HG02943 (cell line): ENCODE results near the gene GLO1.

Experiments used
- ATAC-seq: cut with Tn5 transposase; IDR thresholded peaks from one replicate; pipeline ENCODE4 v1.9.1; 2021; ENCODE audit warnings: mild to moderate bottlenecking, low read depth, moderate library complexity; ENCODE audit not compliant: unreplicated experiment

The GLO1 gene

DNA sequence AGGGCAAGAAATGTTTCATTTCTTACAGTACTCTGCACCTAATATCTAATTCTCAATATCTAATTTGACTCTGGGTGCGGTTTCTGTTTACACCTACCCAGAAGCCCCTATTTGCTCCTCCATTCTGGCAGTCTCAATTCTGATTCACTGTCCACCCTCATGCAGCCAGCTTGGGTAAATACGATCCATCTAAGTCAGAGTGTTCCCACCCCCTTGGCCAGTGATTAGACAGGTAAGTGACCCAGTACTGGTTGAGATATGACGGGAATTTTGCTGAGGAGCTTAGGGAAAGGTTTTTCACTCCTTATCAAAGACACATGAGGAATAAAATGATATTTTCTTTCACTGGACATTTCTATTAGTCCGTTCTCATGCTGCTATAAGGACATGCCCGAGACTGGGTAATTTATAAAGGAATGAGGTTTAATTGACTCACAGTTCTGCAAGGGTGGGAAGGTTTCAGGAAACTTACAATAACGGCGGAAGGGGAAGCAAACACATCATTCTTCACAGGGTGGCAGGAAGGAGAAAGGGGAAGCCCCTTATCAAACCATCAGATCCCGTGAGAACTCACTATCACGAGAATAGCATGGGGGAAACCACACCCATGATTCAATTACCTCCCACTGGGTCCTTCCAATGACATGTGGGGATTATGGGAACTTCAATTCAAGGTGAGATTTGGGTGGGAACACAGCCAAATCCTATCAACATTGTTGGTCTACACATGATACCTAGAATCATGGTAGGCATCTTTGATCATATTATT, 29.4 kb downstream of the GLO1 start:
- no peak for ATAC-seq

DNA sequence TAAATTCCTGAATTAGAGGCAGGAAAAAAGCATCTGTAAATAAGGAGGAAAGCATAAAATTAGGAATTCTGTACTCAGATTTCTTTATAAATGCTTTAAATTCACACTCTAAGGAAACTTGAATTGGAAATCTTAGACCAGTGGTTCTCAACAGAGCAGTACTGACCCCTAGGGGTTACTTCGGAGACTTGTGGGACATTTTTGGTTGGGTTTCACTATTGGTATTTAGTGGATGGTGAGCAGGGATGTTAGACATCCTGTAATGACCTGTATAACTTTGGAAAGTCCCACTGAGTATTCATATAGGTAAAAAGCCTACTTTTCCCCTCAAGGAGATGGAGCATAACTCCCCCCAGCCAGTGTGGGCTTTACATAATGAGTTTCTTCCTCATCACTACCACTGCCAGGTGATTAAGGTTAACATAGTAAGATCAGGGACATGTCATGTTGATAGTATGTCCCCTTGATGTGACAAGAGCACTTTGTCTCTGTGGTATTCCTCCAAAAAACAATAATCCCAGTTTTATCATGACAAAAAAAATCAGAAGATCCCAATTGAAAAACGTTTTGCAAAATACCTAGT, 31.0 kb downstream of the GLO1 start:
- ATAC-seq, result no peak

DNA sequence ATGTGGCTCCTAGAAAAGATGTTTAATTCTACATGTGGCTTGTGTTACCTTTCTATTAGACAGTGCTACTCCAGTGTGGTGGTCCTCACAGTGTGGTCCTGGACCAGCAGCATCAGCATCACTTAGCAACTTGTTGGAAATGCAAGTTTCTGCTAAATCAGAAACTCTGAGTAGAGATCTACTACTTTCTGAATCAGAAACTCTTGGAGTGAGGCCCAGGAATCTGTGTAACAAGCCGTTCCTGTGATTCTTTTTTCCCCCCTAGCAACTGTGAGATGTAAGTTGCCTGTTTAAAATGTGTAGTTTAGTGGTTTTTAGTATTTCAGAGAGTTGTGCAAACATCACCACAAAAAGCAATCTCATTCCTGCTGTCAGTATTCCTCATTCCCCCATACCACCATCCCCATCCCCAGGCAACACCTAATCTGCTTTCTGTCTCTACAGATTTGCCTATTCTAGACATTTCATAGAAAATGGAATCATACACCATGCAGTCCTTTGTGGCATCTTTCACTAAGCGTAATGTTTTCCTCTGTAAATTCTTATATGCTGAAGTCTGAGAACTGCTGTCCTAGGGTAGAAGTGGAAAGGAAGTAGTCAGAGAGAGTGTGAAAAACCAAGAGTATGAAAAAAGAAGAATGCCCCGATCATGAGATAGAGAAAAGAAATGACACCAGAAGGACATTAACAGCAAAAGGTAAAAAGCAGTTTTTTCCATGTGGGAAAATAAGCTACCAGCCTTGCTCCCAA, 44.4 kb downstream of the GLO1 start:
- no peak for ATAC-seq

DNA sequence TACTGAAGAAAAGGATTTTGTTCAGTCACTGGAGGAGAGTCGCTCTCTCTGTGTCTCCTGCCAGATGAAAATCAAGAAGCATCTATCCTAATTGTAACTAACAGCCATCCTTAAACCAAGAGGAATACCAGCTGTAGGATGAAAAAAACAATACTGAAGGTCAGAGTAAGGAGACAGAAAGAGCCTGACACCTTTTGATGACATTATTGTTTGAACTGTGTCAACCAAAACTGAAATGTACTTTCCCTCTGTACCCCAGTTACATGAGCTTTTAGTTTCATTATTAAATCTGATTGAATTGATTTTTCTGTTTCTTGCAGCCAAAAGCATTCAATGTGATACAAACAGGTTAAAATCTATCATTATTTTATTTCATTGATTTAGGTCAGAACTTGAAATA, 46.0 kb downstream of the GLO1 start:
- no peak for ATAC-seq

DNA sequence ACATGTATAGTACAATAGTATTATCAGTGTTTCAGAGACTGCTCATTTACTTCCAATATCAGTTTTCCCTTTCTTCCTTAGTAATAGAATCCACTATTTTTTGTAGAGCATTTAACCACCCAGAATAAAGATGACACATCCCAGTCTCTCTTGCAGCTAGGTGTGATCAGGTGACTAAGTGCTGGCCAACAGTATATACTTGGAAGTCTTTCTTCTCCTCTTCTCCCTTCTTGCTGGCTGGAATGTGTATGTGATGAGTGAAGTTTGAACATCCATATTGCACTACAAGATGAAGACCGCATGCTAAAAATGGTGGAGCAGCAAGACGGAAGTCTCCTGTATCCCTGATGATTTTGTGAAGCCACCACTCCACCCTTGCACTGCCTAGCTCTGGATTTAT, 48.7 kb downstream of the GLO1 start:
- no peak for ATAC-seq

DNA sequence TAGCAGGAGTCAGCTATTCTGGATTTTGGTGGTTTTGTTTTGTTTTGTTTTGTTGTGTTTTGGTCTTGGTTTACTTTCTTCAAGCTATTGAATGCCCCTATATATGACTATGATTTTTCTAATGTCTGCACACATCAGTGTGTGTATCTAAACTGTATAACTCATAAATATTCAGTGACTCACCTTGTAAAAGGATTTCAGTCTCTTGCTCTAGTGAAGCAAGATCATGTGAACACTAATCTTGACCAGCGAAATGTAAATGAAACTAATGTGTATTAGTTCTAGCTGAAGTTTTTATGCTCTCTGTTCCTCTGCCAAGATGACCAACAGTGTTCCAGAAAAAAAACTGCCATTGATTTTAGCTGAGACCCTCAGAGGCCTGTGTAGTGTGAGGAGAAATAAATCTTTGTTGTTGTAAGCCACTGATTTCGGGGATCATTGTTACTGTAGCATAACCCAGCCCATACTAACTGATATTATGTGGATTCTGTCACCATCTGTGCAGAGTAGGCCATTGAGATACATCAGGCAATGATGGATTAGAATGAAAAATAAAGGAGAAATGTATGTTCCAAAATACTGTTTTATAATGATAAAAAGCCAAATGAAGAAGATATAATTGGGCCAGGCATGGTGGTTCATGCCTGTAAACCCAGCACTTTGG, 51.7 kb downstream of the GLO1 start:
- ATAC-seq, result no peak

DNA sequence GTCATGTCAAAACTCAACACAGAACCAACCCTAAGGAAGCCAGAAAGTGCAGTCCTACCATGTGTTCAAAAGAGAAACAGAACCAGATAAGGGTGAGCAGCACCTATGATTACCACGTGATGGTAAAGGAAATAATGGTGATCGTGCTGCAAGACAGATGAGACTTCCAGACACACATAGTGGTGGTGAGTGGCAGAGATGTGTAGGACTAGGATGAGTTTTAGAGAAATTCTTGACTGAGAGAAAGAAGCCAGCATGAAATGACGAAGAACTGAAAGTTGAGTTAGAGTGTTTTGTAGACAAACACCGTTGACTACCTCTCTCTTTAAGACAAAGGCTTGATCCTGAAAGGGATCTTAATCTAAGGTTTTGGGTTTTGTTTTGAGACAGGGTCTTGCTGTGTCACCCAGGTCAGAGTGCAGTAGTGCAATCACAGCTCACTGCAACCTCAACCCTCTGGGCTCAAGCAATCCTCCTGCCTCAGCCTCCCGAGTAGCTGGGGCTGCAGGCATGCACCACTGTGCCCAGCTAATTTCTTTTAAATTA, 52.7 kb downstream of the GLO1 start:
- no peak for ATAC-seq

DNA sequence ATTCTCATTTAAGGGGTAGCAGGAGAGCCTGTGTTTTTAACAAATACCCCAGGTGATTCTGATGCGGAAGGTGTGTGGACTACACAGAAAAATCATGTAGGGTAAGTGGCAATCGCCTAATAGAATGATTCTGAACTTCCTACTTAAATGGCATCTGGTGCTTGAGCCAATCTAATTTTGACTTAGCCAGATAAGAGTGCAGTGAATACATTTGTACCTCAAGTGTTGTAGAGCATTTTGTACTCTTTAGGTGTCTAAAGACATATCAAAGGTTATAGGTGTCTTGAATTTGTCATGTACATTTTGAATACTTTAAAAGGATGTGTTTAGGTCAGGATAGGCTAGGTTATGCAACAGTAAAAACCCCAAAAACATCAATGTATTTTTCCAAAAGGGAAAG, 53.2 kb downstream of the GLO1 start:
- no peak for ATAC-seq

DNA sequence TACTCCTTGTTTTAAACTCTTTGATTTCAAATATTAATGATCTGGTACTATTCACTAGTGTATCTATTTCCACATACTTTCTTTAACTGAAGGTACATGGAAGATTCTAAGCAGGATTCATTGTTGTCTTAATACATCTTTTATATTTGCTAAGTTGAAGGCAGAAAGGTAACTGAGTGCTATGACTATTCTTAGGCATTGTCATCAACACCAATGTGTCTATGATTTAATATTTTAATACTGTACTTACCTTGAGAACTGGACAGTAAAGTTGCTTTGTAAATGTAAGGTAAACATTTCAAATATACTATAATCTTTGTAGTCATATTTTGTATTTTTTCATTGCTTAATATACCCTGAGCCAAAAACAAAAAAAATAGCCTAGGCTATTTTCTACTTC, 54.3 kb downstream of the GLO1 start:
- ATAC-seq, result no peak

DNA sequence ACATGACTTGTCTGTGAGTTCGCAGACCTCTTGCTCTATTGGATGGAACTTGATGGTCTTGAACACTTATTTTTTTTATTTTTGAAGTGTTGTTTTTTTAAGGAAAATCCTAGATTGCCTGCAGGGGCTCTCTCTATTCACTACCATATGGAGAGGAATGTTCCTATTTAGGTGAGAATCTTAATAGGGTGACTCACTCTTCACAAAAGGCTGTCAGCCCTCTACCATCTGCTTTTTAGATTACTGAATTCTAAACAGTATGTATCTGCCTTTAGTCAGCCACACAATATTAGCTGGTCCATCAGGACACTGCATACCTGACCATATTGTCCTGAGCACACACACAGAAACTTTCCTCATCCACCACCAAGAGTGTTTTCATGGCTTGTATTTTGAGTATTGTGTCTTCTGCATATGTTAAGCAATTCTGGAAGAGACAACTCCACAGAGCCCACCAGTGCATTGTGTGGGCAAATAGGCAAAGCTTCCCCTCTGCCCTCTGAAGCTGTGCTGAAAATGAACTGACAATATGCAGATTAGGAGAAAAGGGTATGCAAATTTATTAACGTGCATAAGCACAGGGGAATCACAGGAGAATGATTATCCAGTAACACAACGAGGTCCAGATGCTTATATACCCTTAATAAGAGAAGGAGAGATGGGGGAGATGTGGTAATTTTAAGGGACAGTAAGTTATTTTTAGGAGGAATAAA, 56.6 kb downstream of the GLO1 start:
- no peak for ATAC-seq

DNA sequence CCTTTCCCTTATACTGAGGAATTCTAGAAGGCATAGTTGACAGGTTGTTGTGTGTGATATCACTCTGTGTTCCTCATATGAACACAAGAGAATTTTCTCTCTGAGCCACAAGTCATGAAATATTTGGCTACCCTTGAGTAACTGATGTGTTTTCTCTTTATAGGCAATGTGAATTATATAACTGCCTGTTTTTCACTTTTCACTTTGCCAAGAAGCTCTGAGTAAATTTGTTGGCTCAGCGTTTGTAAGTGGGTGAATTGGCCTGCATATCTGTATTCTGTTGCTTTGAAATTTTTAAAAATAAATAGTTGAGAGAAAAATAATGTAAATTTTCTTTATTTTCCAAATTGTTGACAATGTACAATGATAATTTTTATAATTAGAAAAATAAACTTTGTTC, 58.0 kb downstream of the GLO1 start:
- no peak for ATAC-seq

DNA sequence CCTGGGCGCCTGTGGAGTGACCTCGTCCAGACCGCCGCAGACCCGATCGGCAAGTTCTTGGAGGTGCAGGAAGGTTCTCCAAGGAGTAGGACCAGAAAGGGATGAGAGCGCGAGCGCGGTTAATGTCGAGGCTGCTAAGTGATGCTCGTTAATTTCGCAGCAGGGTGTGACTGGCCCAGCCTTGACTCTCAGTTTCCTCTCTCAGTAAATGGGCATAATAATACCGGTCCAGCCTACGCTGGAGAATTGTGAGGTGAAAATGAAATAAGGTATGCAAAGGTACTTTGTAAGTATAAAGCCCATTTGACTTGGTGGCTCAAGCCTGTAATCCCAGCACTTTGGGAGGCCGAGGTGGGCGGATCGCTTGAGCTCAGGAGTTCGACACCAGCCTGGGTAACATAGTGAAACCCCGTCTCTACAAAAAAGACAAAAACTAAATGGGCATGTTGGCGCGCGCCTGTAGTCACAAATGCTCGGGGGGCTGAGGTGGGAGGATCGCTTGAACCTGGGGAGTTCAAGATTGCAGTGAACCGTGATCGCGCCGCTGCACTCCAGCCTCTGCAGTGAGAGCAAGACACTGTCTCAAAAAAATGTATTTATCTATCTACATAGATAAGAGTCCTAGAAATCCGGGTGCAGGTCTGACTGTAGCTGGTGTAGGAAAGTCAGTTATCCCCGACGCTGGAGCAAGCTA, 62.6 kb downstream of the GLO1 start:
- ATAC-seq, result no peak

DNA sequence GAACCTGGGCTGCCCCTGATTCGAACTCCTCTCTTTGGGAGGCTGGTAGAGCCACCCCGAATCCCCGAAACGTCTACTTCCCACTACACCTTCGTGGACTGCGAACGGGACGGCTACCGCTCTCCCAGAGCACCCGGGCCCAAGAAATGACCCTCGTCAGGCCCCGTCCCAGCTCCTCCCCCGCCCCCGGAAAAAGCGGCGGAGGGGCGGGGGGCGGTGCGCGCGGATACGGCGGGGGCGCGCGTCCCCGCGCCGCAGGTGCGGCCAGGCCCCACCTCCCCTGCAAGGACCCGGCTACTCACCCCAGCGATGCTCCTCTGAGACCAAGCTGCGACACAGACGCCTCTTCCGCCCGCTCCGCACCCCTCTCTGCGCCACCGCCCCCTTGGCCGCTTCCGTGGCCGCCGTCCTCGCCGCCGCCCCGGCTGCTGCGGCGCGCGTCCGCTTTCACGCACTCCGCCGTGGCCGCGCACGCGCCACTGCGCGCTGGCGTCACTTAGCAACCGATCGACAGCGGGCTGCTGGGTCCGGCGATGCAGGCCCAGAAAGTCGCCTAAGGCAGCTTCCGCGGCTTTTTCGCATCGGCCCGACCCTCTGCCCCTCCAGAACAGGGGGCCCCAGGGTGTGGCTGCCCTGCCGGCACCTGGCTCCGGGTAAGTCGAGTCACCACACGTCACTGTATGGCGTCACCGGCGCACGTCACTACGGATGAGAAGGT, 63.3 kb downstream of the GLO1 start, which contains the start of gene BTBD9:
Gene BTBD9 (minus strand): TSS at position 432 of the 718 bp plus-strand sequence.
- ATAC-seq, result peak; percentile 76

DNA sequence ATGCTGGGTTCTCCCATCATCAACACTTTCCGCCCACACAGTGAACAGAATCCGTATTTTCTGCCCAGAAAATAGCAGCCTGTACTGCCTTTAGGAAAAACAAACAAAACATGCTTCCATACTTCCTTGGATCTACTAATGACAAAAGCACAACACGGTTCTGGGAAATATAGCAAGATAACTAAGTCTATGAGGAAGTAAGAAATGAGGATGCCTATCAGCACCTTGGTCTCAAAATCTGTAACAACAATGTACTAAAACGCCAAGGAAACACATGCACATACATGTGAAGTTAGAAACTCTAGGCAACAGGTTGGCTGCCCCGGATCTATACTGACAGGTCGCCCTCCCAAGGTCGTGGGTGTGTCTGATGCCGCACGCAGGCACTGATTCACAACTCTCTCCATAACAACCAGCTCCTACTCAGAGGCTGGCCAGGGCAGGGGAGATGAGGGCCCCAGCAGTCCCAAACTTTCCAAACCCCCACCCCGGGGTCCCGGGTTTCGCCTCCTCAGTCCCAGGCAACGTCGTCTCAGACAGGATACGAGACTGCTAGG, 63.9 kb downstream of the GLO1 start:
- peak; percentile 28 for ATAC-seq

DNA sequence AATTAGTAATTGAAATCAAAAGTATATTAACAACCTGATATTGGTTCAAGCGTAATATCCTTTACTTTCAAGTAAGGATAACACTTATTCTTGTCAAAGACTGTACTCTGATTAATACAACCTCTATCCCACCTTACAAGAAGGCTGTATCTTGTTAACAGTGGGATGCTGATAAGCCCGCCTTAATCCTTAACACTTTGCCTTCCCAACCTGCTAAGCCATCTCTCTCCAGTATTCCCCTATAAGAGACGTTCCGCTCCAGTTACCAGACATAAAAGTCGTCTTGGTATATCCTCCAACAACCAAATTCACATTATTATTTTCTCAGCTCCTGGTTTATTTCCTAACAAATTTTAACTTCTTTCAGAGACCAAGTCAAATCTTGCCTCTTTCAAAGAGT, 65.2 kb downstream of the GLO1 start:
- ATAC-seq, result no peak

DNA sequence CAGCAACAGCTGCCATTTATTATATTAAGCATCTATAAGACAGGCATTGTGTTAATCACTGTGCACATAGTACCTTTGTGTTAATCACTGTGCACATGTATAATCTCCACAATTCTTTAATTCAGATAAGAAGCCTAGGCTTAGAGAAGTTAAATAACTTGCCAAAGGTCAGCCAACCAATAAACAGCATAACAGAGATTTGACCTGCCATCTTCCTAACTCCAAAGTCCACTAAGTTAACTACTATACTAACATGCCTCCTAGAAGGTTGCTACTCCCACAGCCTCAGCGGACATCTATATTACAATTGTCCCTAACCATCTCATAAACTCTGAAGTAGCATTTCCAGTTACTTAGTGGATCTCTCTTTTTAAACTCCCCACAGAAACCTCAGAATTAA, 66.9 kb downstream of the GLO1 start:
- ATAC-seq, result no peak

DNA sequence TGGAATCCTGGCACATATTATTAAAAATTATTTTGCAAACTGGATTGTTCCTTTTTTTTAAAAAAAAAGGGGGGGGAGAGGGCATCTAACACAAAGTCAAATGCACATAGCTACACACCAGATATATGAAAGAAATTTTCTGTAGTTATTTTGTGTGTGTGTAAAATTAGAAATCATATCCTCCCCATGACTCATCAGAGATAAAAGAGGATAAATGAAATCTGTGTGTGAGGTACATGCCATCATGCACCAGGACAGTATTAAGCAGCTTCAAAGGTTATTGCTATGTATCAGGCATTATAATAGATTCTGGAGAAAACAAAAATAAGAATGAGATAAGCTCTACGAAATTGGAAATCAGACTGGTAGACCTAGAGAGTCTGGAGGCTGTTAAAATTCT, 68.4 kb downstream of the GLO1 start:
- no peak for ATAC-seq

DNA sequence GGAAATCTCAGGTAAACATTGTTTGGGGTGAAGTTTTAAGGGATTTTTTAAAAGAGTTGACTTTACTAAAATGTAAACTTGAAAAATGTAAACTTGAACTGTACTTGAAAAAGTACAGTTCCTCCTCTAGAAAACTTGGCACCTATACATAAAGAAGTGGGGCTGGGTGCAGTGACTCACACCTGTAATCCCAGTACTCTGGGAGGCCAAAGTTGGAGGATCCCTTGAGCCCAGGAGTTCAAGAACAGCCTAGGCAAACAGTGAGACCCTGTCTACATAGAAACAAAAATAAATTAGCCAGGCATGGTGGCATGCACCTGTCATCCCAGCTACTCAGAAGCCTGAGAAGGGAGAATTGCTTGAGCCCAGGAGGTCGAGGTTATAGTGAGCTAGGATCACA, 70.5 kb downstream of the GLO1 start:
- no peak for ATAC-seq
